GM12878 (cell line): ENCODE measurements around the gene SNX8. TPM values are rescaled to one million over a fixed set of nuclear protein-coding genes. Genes with fewer than 3 reads are reported as not detected.

Source experiments
- ATF2 ChIP-seq: IDR thresholded peaks from 2 replicates; pipeline ENCODE4 v1.6.1; 2012; ENCODE audit warnings: low read length, inconsistent platforms
- BACH1 ChIP-seq: fragments of 450-650 bp; IDR thresholded peaks from 2 replicates; pipeline ENCODE4 v1.6.1; 2017; ENCODE audit warnings: mild to moderate bottlenecking, borderline replicate concordance
- CUX1 ChIP-seq: IDR thresholded peaks from 2 replicates; pipeline ENCODE4 v1.6.1; 2012; ENCODE audit warnings: improper control_type of control experiment, low read depth, low read length; ENCODE audit not compliant: insufficient replicate concordance
- EZH2 ChIP-seq: IDR thresholded peaks from 2 replicates; pipeline ENCODE4 v1.6.1; 2012; ENCODE audit warnings: low read depth, mild to moderate bottlenecking, control low read depth, inconsistent platforms, low read length, borderline replicate concordance; ENCODE audit not compliant: control insufficient read depth
- FOXM1 ChIP-seq: IDR thresholded peaks from 2 replicates; pipeline ENCODE4 v1.6.1; 2012; ENCODE audit warnings: low read depth, mild to moderate bottlenecking, inconsistent platforms, low read length, moderate library complexity
- MAX ChIP-seq: IDR thresholded peaks from 2 replicates; pipeline ENCODE4 v1.6.1; 2012; ENCODE audit warnings: low read depth, low read length, improper control_type of control experiment
- MEF2A ChIP-seq: IDR thresholded peaks from 2 replicates; pipeline ENCODE4 v1.6.1; 2011; ENCODE audit warnings: low read depth, mild to moderate bottlenecking, low read length, moderate library complexity; ENCODE audit not compliant: insufficient read depth
- NFXL1 ChIP-seq: fragments of 450-650 bp; IDR thresholded peaks from 2 replicates; pipeline ENCODE4 v1.6.1; 2017; ENCODE audit warnings: antibody characterized with exemption, mild to moderate bottlenecking, borderline replicate concordance
- NR2C2 ChIP-seq: IDR thresholded peaks from 2 replicates; pipeline ENCODE4 v1.6.1; 2011; ENCODE audit warnings: borderline replicate concordance, low read depth; ENCODE audit not compliant: control insufficient read depth, insufficient read length
- NRF1 ChIP-seq: conservative IDR thresholded peaks from 2 replicates; pipeline ENCODE4 v1.6.1; 2011; ENCODE audit warnings: mild to moderate bottlenecking, low read depth, low read length, improper control_type of control experiment
- PAX8 ChIP-seq: fragments of 450-650 bp; IDR thresholded peaks from 2 replicates; pipeline ENCODE4 v1.6.1; 2017; ENCODE audit warnings: mild to moderate bottlenecking, moderate library complexity
- PBX3 ChIP-seq: IDR thresholded peaks from 2 replicates; pipeline ENCODE4 v1.6.1; 2011; ENCODE audit warnings: mild to moderate bottlenecking, low read depth, low read length, moderate library complexity; ENCODE audit not compliant: insufficient replicate concordance
- POLR2AphosphoS2 ChIP-seq: IDR thresholded peaks from 2 replicates; pipeline ENCODE4 v1.6.1; 2011; ENCODE audit warnings: low read depth, mild to moderate bottlenecking, low read length, improper control_type of control experiment, moderate library complexity
- POLR2AphosphoS5 ChIP-seq: IDR thresholded peaks from 2 replicates; pipeline ENCODE4 v1.6.1; 2011; ENCODE audit warnings: mild to moderate bottlenecking, low read length, inconsistent platforms
- RCOR1 ChIP-seq: conservative IDR thresholded peaks from 2 replicates; pipeline ENCODE4 v1.6.1; 2012; ENCODE audit warnings: low read depth, low read length, improper control_type of control experiment
- USF1 ChIP-seq: IDR thresholded peaks from 2 replicates; pipeline ENCODE4 v1.6.1; 2011; ENCODE audit warnings: borderline replicate concordance, low read depth, mild to moderate bottlenecking, moderate library complexity, mixed read lengths, low read length; ENCODE audit not compliant: insufficient read depth; ENCODE audit errors: extremely low read length
- YBX1 ChIP-seq: fragments of 450-650 bp; IDR thresholded peaks from 2 replicates; pipeline ENCODE4 v1.6.1; 2016; ENCODE audit warnings: antibody characterized with exemption
- ZNF622 ChIP-seq: fragments of 450-650 bp; IDR thresholded peaks from 2 replicates; pipeline ENCODE4 v1.6.1; 2017; ENCODE audit warnings: mild to moderate bottlenecking, inconsistent platforms
- polyA plus RNA-seq, 11 experiments: library from polyadenylated mRNA; depleted of rRNA in 4 of 11; unstranded in 6 of 11; stranded (reverse) in 5 of 11; fragments of >200 nt; fragmentation: Nextera tagmentation in 4 of 11; fragmentation: Illumina TruSeq in 1 of 11; extraction: Ambion mirVana in 4 of 11; extraction: Trizol in 1 of 11; gene quantifications; 1 replicate in 1 of 11; 2 replicates in 10 of 11; pipeline versions ENCODE4 v1.2.1 to v1.2.3, GENCODE V29; 2011 to 2016; ENCODE audit warnings: inconsistent platforms in 2 of 11, missing spikeins in 2 of 11, low read depth in 1 of 11
- total RNA-seq, 4 experiments: library from RNA; depleted of rRNA in 3 of 4; stranded (reverse); fragments of >200 nt in 3 of 4; fragmentation: Illumina TruSeq in 1 of 4; extraction: Trizol in 1 of 4; gene quantifications; 2 replicates each; pipeline versions ENCODE4 v1.2.1 to v1.2.3, GENCODE V29; 2013 to 2021

SNX8 gene
- total and polyA plus RNA-seq, 10 of the 15 experiments (the other 5 are each of a cell fraction or from before 2014, with no cell fraction given) = 6.4 to 210 (median 97.6) TPM

- TF ChIP-seq MEF2A (peak; percentile 61; the same call in 1 of the 2 replicates), CUX1 (peak; percentile 84), ZNF622 (no peak), NR2C2 (no peak), PAX8 (no peak; the same call in 1 of the 2 replicates), USF1 (no peak), NFXL1 (no peak), NRF1 (no peak), YBX1 (no peak), PBX3 (peak; percentile 54), POLR2AphosphoS2 (no peak), RCOR1 (0 out of 2 replicates have a peak, but pooled peaks have one; percentile 49), EZH2 (no peak), BACH1 (peak; percentile 16; the same call in 1 of the 2 replicates), POLR2AphosphoS5 (peak; percentile 44; the same call in 1 of the 2 replicates), FOXM1 (peak; percentile 36; the same call in 1 of the 2 replicates), ATF2 (no peak; the same call in 1 of the 2 replicates), MAX (0 out of 2 replicates have a peak, but pooled peaks have one; percentile 22)
Measured at GRCh38 chr7:2299870-2300512, 14.2 kb downstream of the SNX8 start (continued).
